GM19328 (cell line): ENCODE results near the gene ANKDD1A.

Experiments used
- ATAC-seq: cut with Tn5 transposase; IDR thresholded peaks from one replicate; pipeline ENCODE4 v1.9.1; 2021; ENCODE audit warnings: mild to moderate bottlenecking, moderate library complexity; ENCODE audit not compliant: unreplicated experiment

ANKDD1A gene

GRCh38 chr15:64895285-64896065 lies 16.2 kb upstream of the ANKDD1A start:
- no peak for ATAC-seq

GRCh38 chr15:64896371-64897069 lies 15.2 kb upstream of the ANKDD1A start:
- ATAC-seq: no peak

- ATAC-seq: no peak
These were observed 14.2 kb upstream of the ANKDD1A start for GRCh38 chr15:64897345-64897985.

- ATAC-seq: no peak
These were observed 13.3 kb upstream of the ANKDD1A start for GRCh38 chr15:64898406-64898805.

GRCh38 chr15:64901141-64901540 lies 10.6 kb upstream of the ANKDD1A start:
- no peak for ATAC-seq

- no peak for ATAC-seq
These were observed 9.8 kb upstream of the ANKDD1A start for GRCh38 chr15:64901914-64902313.

- ATAC-seq: no peak
These were observed 8.8 kb upstream of the ANKDD1A start for GRCh38 chr15:64902863-64903262.

- no peak for ATAC-seq
These were observed 8.3 kb upstream of the ANKDD1A start for GRCh38 chr15:64903326-64903950.

GRCh38 chr15:64904189-64904588 lies 7.5 kb upstream of the ANKDD1A start:
- ATAC-seq: no peak

GRCh38 chr15:64905119-64905831 lies 6.4 kb upstream of the ANKDD1A start:
- ATAC-seq: no peak

- no peak for ATAC-seq
These were observed 5.8 kb upstream of the ANKDD1A start for GRCh38 chr15:64905941-64906340.

GRCh38 chr15:64906402-64906801 lies 5.3 kb upstream of the ANKDD1A start:
- ATAC-seq: no peak

GRCh38 chr15:64907991-64908390 lies 3.7 kb upstream of the ANKDD1A start:
- ATAC-seq: no peak

- ATAC-seq: no peak
These were observed 2.2 kb upstream of the ANKDD1A start for GRCh38 chr15:64909546-64909945.

GRCh38 chr15:64912379-64913325 lies 950 bp downstream of the ANKDD1A start:
- ATAC-seq: no peak

GRCh38 chr15:64915518-64916227 lies 4.0 kb downstream of the ANKDD1A start:
- no peak for ATAC-seq

GRCh38 chr15:64916365-64916764 lies 4.7 kb downstream of the ANKDD1A start:
- no peak for ATAC-seq

GRCh38 chr15:64917211-64917610 lies 5.5 kb downstream of the ANKDD1A start:
- ATAC-seq: no peak

- no peak for ATAC-seq
These were observed 8.0 kb downstream of the ANKDD1A start for GRCh38 chr15:64919721-64920120.
